ENCODE measurements around the gene CCDC78.

The CCDC78 gene

GRCh38 chr16:736936-737481 lies 10.8 kb upstream of the CCDC78 start:
- DNase-seq = no peak

DNA sequence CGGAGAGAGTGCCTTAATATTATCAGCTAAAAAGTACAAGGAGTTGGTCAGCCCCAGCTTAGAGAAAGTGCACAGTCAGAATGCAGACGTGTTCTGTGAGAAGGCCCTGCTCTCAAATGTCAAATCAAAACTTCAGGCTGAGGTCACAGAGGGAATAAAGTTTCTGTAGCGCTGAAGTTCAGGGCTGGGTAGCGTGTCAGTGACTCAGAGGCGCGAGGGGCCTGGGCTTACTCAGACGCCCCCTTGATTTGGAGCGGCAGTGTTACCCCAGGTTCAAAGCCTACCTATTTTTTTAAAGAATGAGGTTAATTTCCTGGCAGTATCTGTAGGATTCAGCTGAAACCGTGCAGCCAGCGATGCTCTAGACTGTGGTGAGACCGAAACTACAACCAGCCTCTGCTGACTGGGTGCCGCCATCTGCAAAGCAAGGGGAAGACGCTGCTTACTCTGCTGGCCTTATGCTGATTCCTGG lies 9.8 kb upstream of the CCDC78 start:
- DNase-seq = no peak

GRCh38 chr16:734981-735881 lies 9.0 kb upstream of the CCDC78 start:
- DNase-seq = no peak

GRCh38 chr16:734208-734980 lies 8.2 kb upstream of the CCDC78 start:
- DNase-seq = no peak

DNA sequence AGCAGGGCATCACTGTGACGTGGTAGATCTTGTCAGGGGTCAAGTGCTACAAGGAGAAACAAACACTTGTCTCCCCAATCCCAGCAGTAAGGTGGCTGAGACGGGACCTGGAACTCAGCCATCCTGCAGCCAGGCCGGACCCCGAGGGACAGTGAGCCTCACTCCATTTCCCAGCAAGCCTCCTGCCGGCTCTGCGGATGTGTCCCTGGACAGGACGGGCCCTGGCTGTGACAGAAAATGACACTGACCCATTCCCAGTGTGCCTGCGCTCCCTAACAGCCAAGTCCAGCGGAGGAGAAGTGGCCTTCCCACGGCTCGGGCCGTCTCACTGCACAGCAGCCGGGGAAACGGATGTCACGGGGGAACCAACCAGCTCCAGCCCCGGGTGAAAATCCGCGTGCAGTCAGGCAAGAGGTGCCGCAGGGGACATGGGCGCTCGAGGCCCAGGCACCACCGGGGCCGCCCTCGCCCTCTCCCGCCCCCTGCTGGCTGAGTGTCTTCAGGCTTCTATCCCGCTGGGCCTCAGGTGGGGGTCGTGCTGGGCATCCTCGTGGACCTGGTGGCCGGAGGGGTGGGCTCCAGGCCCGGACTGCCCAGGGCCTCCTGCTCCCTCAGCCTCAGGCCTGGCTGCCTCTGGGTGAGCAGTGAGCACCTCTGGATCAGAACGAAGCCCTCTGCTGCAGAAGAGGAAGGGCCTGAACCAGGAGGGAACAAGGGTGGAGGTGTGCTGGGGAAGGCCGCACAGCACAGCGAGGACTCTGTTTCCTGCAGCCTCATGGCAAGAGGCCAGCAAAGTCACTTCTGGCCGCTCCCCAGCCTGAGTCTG lies 7.4 kb upstream of the CCDC78 start:
- no peak for DNase-seq

- DNase-seq = no peak
Measured at GRCh38 chr16:732936-733335, 6.7 kb upstream of the CCDC78 start.

DNA sequence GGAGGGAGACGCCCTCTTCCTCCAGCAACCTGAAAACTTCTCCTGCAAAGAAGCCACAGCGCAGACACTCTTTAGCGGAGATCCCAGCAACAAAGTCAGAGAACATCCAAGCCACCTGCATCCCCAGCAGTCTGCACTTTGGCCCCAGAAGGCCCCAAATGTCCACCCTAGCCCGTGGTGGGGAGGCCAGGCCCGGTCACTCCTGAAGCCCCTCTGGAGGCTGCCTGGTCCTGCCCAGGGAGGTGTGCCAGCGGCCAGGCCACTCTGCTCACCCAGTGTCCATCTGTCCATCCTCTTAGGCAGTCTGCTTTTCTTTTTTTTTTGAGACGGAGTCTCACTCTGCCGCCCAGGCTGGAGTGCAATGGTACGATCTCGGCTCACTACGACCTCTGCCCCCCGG lies 6.1 kb upstream of the CCDC78 start:
- no peak for DNase-seq

DNA sequence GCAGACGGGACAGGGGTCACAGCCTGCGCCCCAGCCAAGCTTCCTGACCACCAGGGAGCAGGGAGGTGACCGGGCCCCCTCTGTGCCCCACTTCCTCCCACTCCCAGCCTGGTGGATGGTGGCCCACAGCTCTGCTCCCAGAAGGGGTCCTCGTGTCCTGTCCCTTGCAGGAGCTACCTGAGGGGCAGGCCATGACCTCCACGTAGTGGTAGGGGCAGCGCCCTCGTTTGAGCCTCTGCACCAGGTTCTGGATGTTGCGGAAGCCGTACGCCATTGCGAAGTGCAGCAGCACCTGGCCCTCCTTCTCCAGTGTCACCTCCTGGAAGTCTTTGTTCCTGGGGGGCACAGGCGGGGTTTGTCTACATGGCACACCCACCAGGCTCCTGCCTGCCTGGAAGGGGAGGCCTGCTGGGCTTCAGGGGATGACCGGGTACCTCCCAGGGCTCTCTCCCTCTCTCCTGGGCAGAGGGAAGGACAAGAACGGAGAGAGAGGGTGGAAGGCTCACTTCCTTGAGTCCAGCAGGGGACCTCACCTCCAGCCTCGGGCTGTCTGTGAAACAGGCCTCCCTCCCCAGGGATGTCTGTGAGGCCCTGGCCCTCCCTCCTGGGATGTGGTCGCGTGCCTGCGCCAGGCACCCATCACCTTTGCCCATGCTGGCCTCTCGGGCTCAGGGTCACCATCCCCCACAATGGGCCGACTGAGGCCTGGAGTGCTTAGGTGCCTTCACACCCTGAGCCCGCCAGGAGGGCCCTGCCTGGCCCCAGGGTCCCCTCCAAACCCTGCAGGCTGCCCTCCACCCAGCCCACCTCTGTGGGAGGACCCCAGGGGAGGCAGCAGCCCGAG lies 4.6 kb upstream of the CCDC78 start:
- no peak for DNase-seq

DNA sequence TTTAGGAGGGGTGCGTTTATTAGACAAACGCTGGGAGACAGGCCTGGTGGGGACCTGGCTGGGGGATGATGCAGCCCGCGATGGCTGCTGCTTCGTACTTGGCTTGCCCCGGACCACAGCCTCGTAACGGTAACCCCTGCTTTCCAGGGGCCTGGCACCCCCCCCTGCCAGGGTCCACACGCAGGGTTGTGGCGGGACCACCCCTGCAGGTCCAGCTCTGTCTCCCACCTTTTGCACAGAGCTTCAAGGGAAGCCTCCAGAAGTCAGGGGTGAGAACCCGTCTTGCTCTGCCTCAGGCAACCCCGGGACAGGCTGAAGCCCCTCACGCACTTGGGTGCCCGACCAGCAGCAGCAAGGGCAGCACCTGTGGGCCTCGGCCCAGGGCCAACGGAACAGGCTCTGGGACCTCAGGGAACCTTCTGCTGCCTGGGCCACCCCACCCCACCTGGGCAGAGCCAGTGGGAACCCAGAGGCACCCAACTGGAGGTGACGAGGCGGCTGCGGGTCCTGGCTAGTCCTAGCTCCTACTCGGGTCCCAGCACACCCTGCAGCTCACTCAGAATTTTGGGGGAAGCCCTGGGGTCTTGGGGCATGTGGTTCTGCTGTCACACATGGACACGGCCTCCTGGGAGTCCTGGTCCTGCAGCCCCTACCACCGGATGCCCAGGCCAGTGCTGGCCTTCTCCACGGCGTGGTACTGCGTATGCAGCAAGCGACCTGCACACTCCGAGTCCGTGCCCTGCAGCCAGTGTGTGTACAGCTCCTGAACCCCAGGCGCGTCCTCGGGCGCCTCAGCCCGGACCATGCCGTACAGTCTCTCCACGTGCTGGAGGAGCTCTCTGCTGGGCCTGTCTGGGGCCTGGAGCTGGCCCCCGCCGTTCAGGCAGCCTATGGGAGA lies 3.8 kb upstream of the CCDC78 start:
- no peak for DNase-seq

DNA sequence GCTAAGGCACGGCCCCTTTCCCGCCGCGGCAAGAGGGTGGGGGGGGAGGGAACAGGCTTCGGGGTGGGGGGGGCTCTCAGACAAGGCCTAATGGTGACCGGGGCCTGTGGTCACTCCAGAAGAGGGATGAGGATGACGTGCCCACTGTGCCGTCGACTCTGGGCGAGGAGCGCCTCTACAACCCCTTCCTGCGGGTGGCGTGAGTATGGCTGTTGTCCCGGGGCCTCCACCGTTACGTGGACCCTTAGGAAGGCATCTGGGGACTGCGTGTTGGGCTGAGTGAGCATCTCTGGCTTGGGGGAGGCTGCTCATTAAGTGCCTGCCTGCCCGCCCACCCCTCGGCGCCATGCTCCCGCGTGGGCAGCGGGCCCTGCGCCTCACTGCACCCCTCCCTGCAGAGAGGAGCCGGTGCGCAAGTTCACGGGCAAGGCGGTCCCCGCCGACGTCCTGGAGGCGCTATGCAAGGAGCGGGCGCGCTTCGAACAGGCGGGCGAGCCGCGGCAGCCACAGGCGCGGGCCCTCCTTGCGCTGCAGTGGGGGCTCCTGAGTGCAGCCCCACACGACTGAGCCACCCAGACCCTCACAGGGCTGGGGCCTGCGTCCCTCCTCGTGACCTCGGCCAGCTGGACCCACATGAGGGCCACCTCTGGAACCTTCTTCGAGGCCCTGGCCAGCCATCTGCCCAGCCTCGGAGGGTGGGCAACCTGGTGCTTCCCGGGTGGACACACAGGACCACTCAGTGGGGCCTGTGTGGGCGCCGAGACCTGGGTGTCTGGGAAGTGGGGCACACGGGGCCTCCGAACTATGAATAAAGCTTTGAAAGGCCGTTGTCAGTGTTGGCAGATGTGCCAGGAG lies 2.9 kb upstream of the CCDC78 start:
- DNase-seq = no peak

DNA sequence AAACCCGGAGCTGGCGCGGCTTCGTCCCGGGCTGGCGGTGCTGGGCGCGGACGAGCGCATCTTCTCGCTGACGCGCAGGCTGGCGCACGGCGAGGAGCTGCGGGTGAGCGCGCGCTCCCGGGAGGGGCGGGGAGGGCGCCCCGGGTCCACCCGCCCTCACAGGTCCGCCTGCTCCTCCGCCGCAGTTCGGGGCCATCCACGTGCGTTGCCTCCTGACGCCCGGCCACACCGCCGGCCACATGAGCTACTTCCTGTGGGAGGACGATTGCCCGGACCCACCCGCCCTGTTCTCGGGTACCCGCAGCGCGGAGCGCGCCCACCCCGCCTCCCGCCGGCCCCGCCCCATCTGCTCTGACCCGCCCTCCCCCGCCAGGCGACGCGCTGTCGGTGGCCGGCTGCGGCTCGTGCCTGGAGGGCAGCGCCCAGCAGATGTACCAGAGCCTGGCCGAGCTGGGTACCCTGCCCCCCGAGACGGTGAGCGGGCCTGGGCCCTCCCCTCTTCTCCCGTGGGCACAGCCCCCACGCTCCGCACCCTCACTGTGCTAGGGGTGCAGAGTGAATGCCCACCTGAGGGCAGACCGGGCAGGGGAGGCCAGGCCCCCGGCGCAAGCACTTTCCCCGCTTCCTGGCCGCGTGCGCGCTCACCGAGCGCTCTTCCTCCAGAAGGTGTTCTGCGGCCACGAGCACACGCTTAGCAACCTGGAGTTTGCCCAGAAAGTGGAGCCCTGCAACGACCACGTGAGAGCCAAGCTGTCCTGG lies 2.1 kb upstream of the CCDC78 start:
- DNase-seq = peak; percentile 72

DNA sequence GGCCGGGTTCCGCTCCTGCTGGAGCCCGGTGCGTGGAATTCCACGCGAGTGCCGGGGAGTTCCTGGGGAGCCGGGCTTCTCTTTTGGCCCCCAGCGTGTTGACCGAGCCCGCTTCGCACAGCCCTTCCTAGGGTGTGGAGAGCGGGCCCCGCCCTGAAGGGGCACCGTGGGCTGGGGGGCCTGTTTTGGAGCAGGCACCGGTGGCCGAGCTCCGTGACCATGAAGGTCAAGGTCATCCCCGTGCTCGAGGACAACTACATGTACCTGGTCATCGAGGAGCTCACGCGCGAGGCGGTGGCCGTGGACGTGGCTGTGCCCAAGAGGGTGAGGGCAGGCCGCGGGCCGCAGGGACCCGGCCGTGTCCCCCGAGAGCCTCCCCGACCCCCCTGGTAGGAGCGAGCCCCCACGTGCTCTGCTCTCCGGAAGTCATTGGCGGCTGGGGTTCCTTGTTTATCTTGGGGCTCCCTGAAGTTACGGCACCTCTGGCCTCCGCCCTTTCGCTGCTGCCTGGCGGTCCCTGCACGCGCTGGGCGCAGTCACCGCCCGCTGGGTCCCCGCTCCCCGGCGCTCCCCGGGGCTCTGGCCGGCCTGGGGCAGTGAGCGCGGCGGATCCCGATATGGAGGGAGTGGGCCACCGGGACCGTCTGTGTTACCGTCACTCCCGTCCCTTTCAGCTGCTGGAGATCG lies 1.2 kb upstream of the CCDC78 start:
- no peak for DNase-seq

DNA sequence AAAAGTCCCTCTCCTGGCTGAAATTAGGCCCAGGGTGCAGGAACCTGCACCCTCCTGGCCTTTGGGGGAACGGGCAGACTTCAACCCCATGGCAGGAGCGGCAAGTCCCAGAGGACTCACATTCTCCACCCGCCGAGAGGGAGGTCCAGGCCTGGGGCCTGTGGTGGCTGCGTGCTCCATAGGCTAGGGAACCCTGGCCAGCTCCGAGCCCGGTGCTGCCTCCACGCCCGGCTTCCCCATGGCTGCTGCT lies 130 bp downstream of the CCDC78 start:
- DNase-seq = no peak

GRCh38 chr16:725463-726187 lies 618 bp downstream of the CCDC78 start:
- no peak for DNase-seq

DNA sequence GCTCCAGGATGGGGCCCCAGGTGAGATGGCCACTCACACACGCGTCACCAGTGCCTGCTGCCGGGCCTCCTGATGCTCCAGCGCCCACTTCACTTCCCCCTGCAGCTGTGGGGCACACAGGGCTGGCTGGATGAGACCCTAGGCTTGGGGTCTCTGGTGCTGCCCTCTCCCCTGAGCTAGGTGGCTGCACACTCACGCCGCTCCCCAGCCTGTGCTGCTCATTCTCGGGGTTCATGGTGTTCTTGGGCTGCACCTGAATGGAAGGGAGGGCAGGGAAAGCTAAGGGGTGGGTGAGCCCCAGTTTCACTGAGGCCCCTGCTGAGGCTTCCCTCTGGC lies 1.2 kb downstream of the CCDC78 start:
- DNase-seq = no peak

- no peak for DNase-seq
Measured at GRCh38 chr16:724188-725040, 1.8 kb downstream of the CCDC78 start.

GRCh38 chr16:723695-724094 lies 2.5 kb downstream of the CCDC78 start:
- DNase-seq = no peak
